ENCODE measurements around the gene CCDC83. TPM values are rescaled to one million over a fixed set of nuclear protein-coding genes. Genes with fewer than 3 reads are reported as not detected.

CCDC83 gene
- total and polyA plus RNA-seq, 2 experiments from 2014 or later, result not detected

GRCh38 chr11:85866137-85866827, 11.1 kb downstream of the CCDC83 start:
- Histone ChIP-seq H3K27ac (ENCODE audit: low read depth) (no peak overlapping the region), H4K20me1 (replicated peaks; ENCODE audit: insufficient read depth) (no peaks in the 10 kb centered on the region), H3K4me3 (no peak overlapping the region), H3K4me2 (no peak overlapping the region), H3K9me2 (ENCODE audit: insufficient read depth) (no peaks in the 10 kb centered on the region), H3K36me3 (ENCODE audit: insufficient read depth) (no peaks in the 10 kb centered on the region), H2AFZ (no peak overlapping the region), H3F3A (replicated peaks; ENCODE audit: low read depth) (no peaks in the 10 kb centered on the region), H3K27me3 (ENCODE audit: insufficient read depth) (no peaks in the 10 kb centered on the region), H3K4me1 (ENCODE audit: insufficient read depth) (no peaks in the 10 kb centered on the region), H3K79me2 (replicated peaks; ENCODE audit: insufficient read depth) (no peaks in the 10 kb centered on the region)
- TF ChIP-seq POLR2AphosphoS5 (IDR thresholded peaks at IDR 0.05; ENCODE audit: low read depth), result no peak
- TF ChIP-seq, protein P1, sequence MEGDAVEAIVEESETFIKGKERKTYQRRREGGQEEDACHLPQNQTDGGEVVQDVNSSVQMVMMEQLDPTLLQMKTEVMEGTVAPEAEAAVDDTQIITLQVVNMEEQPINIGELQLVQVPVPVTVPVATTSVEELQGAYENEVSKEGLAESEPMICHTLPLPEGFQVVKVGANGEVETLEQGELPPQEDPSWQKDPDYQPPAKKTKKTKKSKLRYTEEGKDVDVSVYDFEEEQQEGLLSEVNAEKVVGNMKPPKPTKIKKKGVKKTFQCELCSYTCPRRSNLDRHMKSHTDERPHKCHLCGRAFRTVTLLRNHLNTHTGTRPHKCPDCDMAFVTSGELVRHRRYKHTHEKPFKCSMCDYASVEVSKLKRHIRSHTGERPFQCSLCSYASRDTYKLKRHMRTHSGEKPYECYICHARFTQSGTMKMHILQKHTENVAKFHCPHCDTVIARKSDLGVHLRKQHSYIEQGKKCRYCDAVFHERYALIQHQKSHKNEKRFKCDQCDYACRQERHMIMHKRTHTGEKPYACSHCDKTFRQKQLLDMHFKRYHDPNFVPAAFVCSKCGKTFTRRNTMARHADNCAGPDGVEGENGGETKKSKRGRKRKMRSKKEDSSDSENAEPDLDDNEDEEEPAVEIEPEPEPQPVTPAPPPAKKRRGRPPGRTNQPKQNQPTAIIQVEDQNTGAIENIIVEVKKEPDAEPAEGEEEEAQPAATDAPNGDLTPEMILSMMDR (conservative IDR thresholded peaks at IDR 0.05; ENCODE audit: low read depth in 2 of 2), result no peak
- no peak for TF ChIP-seq EZH2 (IDR thresholded peaks at IDR 0.05; ENCODE audit: low read depth, unreplicated experiment)
- no peak for TF ChIP-seq CREB1 (CRISPR knock-in tag; IDR thresholded peaks at IDR 0.05; ENCODE audit: low read depth)
- TF ChIP-seq ZNF462 (CRISPR knock-in tag; IDR thresholded peaks at IDR 0.05), result no peak
- no peak for TF ChIP-seq ZNF114 (CRISPR knock-in tag; IDR thresholded peaks at IDR 0.05)
- TF ChIP-seq, protein P2, sequence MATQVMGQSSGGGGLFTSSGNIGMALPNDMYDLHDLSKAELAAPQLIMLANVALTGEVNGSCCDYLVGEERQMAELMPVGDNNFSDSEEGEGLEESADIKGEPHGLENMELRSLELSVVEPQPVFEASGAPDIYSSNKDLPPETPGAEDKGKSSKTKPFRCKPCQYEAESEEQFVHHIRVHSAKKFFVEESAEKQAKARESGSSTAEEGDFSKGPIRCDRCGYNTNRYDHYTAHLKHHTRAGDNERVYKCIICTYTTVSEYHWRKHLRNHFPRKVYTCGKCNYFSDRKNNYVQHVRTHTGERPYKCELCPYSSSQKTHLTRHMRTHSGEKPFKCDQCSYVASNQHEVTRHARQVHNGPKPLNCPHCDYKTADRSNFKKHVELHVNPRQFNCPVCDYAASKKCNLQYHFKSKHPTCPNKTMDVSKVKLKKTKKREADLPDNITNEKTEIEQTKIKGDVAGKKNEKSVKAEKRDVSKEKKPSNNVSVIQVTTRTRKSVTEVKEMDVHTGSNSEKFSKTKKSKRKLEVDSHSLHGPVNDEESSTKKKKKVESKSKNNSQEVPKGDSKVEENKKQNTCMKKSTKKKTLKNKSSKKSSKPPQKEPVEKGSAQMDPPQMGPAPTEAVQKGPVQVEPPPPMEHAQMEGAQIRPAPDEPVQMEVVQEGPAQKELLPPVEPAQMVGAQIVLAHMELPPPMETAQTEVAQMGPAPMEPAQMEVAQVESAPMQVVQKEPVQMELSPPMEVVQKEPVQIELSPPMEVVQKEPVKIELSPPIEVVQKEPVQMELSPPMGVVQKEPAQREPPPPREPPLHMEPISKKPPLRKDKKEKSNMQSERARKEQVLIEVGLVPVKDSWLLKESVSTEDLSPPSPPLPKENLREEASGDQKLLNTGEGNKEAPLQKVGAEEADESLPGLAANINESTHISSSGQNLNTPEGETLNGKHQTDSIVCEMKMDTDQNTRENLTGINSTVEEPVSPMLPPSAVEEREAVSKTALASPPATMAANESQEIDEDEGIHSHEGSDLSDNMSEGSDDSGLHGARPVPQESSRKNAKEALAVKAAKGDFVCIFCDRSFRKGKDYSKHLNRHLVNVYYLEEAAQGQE (IDR thresholded peaks at IDR 0.05; ENCODE audit: unreplicated experiment), result no peak
- no peak for TF ChIP-seq ZNF331 (CRISPR knock-in tag; IDR thresholded peaks at IDR 0.05; ENCODE audit: low read depth)
- TF ChIP-seq NANOG (IDR thresholded peaks at IDR 0.05; ENCODE audit: borderline replicate concordance), result no peak
- no peak for TF ChIP-seq STAT1 (IDR thresholded peaks at IDR 0.05; ENCODE audit: unreplicated experiment)
- TF ChIP-seq ETS1 (IDR thresholded peaks at IDR 0.05), result no peak
- no peak for TF ChIP-seq JUNB (IDR thresholded peaks at IDR 0.05; ENCODE audit: unreplicated experiment)
- no peak for TF ChIP-seq EZH2phosphoT487 (IDR thresholded peaks at IDR 0.05; ENCODE audit: unreplicated experiment)
- no peaks in the 10 kb centered on the region for H3K36me3 Mint-ChIP-seq (ENCODE audit: low read depth)
- DNase-seq (ENCODE audit: low spot score) (no peak), ATAC-seq (no peak)
- H3K4me1 Mint-ChIP-seq, result no peaks in the 10 kb centered on the region
- peaks cover 2% of the 10 kb centered on the region for H3K27me3 Mint-ChIP-seq (ENCODE audit: insufficient read depth, low read depth, poor library complexity)
- H3K9me3 Mint-ChIP-seq, result no peaks in the 10 kb centered on the region
- H3K27ac Mint-ChIP-seq, result no peak overlapping the region
- no peak overlapping the region for H3K4me3 Mint-ChIP-seq
